Activated CD4-positive, alpha-beta T cell treated with anti-CD3 and anti-CD28 coated beads for 4 hours (primary cell): Measurements from ENCODE around the gene FZD8.

Experiments used
- DNase-seq, 2 donors: peaks; one replicate each; pipeline ENCODE4 v3.0.0-alpha.2; 2020

Gene FZD8

GRCh38 chr10:35640474-35640873 lies 1.6 kb downstream of the FZD8 start:
- DNase-seq: peak; percentile 29 to 30

GRCh38 chr10:35639728-35640401 lies 2.2 kb downstream of the FZD8 start:
- DNase-seq: no peak

- DNase-seq: no peak
Measured at GRCh38 chr10:35639021-35639727, 2.9 kb downstream of the FZD8 start.

GRCh38 chr10:35638101-35638500 lies 4.0 kb downstream of the FZD8 start:
- no peak for DNase-seq

GRCh38 chr10:35637462-35637861 lies 4.6 kb downstream of the FZD8 start:
- no peak for DNase-seq

- no peak for DNase-seq
Measured at GRCh38 chr10:35636956-35637355, 5.1 kb downstream of the FZD8 start.

- peak in 1 of 2 donors; percentile 45 for DNase-seq
Measured at GRCh38 chr10:35635576-35635975, 6.5 kb downstream of the FZD8 start.

GRCh38 chr10:35633006-35633980 lies 8.8 kb downstream of the FZD8 start:
- DNase-seq: no peak

GRCh38 chr10:35632027-35632426 lies 10.1 kb downstream of the FZD8 start:
- no peak for DNase-seq

- no peak for DNase-seq
Measured at GRCh38 chr10:35631404-35631803, 10.7 kb downstream of the FZD8 start.

GRCh38 chr10:35626971-35627507 lies 15.1 kb downstream of the FZD8 start:
- no peak for DNase-seq

- DNase-seq: no peak
Measured at GRCh38 chr10:35614312-35614711, 27.8 kb downstream of the FZD8 start.

- no peak for DNase-seq
Measured at GRCh38 chr10:35613597-35614226, 28.4 kb downstream of the FZD8 start.

- no peak for DNase-seq
Measured at GRCh38 chr10:35613107-35613440, 29.0 kb downstream of the FZD8 start.

- DNase-seq: no peak
Measured at GRCh38 chr10:35612385-35613106, 29.6 kb downstream of the FZD8 start.

- no peak for DNase-seq
Measured at GRCh38 chr10:35611750-35612149, 30.3 kb downstream of the FZD8 start.

GRCh38 chr10:35608328-35608672 lies 33.8 kb downstream of the FZD8 start:
- no peak for DNase-seq

GRCh38 chr10:35607475-35608327 lies 34.4 kb downstream of the FZD8 start:
- no peak for DNase-seq

GRCh38 chr10:35606430-35606829 lies 35.7 kb downstream of the FZD8 start:
- no peak for DNase-seq

GRCh38 chr10:35605191-35605590 lies 36.9 kb downstream of the FZD8 start, which contains the start of gene GJD4:
Gene GJD4 (plus strand): TSS chr10:35605341. CDS start chr10:35605568, 227 bp downstream.
- no peak for DNase-seq

GRCh38 chr10:35600193-35600592 lies 41.9 kb downstream of the FZD8 start:
- no peak for DNase-seq
